ENCODE data around the gene PLCB1. TPM values are rescaled to one million over a fixed set of nuclear protein-coding genes. Genes with fewer than 3 reads are reported as not detected.

The PLCB1 gene
- total RNA-seq, 2 experiments from 2014 or later, result 2.2 to 2.8 TPM

GRCh38 chr20:8352486-8352885 lies 220.4 kb downstream of the PLCB1 start:
- Mint-ChIP-seq H3K4me3 (no peak overlapping the region), H3K27me3 (no peaks in the 10 kb centered on the region), H3K4me1 (no peaks in the 10 kb centered on the region), H3K27ac (no peak overlapping the region), H3K9me3 (no peaks in the 10 kb centered on the region), H3K36me3 (no peaks in the 10 kb centered on the region)
- no peak for DNase-seq

DNA sequence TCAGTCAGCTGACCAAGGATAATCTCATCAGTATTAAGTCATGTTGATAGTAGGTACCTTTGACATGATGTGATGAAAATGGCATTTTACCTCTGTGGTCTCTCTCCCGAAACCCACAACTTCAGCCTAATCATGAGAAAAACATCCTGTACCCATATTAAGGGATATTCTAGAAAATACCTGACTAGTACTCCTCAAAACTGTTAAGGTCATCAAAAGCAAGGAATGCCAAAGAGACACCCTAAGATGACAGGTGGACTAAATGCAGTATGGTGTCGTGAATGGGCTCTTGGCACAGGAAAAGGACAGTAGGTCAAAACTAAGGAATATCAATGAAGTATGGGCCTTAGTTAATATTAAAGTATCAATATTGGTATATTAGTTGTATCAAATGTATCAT lies 221.4 kb downstream of the PLCB1 start:
- H3K4me3 Mint-ChIP-seq, result no peak overlapping the region
- no peaks in the 10 kb centered on the region for H3K9me3 Mint-ChIP-seq
- no peaks in the 10 kb centered on the region for H3K4me1 Mint-ChIP-seq
- DNase-seq, result no peak
- H3K27ac Mint-ChIP-seq, result no peak overlapping the region
- H3K36me3 Mint-ChIP-seq, result no peaks in the 10 kb centered on the region
- no peaks in the 10 kb centered on the region for H3K27me3 Mint-ChIP-seq

DNA sequence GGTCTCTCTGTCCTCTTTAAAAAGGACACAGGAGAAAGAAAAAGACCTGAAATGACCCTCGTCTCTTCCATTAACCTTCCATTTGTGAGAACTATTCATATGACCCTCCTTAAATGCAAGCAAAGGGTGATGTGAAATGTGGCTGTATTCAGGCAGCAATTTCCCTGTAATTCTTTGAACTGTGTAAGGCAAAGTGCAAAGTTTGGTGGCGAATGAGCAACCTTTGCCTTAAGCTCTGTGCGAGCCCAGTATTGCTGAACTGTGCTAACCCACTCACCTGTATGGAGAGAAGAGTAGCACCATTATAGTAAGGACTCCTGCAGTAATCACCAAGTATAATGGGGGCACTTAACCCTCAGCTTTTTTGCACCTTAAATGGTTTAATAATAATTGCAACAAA lies 223.4 kb downstream of the PLCB1 start:
- DNase-seq, result no peak
- no peak overlapping the region for H3K4me3 Mint-ChIP-seq
- H3K27ac Mint-ChIP-seq, result no peak overlapping the region
- H3K4me1 Mint-ChIP-seq, result no peaks in the 10 kb centered on the region
- H3K27me3 Mint-ChIP-seq, result peaks cover 1% of the 10 kb centered on the region
- H3K36me3 Mint-ChIP-seq, result no peaks in the 10 kb centered on the region
- H3K9me3 Mint-ChIP-seq, result no peaks in the 10 kb centered on the region

GRCh38 chr20:8356806-8357205 lies 224.7 kb downstream of the PLCB1 start:
- Mint-ChIP-seq H3K36me3 (no peaks in the 10 kb centered on the region), H3K4me3 (no peak overlapping the region), H3K9me3 (no peaks in the 10 kb centered on the region), H3K27me3 (peaks cover 4% of the 10 kb centered on the region), H3K4me1 (peaks cover 7% of the 10 kb centered on the region), H3K27ac (no peak overlapping the region)
- no peak for DNase-seq

DNA sequence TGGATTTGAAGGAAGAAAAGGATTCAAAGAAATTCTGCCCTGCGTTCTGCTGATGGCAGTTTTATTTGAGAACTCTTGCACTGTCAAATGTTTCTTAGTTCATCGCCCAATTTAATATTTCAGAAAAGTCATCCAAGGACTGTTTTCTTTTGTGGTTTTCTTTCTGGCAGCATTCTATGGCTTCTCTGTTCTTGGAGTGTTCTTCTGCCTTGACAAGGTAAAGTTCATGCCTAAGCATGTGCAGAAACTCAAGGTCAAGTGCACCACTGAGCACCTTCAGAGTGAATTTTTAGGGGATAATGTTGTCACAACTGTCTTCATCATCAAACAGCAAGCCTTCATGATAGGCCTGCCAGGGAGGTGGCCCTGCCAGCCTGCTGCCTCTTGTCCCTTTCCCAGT lies 225.6 kb downstream of the PLCB1 start:
- H3K4me1 Mint-ChIP-seq, result peaks cover 8% of the 10 kb centered on the region
- H3K9me3 Mint-ChIP-seq, result no peaks in the 10 kb centered on the region
- H3K27me3 Mint-ChIP-seq, result peaks cover 4% of the 10 kb centered on the region

DNA sequence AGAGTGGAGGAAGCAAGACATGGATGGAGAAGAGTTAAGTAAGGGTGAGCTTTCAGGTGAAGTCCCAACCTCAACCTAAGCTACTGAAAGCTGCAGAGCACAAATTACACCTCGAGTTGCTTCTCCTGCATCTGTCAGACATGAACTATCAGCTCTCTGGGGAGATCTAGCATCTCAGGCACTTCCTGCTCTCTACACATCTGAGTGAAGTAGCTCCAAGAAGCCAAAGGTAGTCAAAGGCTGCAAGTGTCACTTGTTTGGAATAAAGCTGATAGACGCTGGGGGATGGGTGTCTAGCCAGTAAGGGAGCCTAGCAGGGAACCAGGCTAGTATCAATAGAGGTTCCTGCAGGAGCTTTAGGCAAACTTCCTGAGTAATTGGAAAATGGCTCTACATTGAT lies 228.0 kb downstream of the PLCB1 start:
- H3K27me3 Mint-ChIP-seq, result peaks cover 4% of the 10 kb centered on the region
- H3K27ac Mint-ChIP-seq, result no peak overlapping the region
- DNase-seq, result no peak
- H3K4me3 Mint-ChIP-seq, result no peak overlapping the region
- H3K4me1 Mint-ChIP-seq, result peaks cover 8% of the 10 kb centered on the region
- no peaks in the 10 kb centered on the region for H3K9me3 Mint-ChIP-seq
- H3K36me3 Mint-ChIP-seq, result no peaks in the 10 kb centered on the region

More for the DNA sequence above, 225.6 kb downstream of the PLCB1 start:
- no peak overlapping the region for H3K27ac Mint-ChIP-seq
- H3K4me3 Mint-ChIP-seq, result no peak overlapping the region
- no peak for DNase-seq
- H3K36me3 Mint-ChIP-seq, result no peaks in the 10 kb centered on the region

DNA sequence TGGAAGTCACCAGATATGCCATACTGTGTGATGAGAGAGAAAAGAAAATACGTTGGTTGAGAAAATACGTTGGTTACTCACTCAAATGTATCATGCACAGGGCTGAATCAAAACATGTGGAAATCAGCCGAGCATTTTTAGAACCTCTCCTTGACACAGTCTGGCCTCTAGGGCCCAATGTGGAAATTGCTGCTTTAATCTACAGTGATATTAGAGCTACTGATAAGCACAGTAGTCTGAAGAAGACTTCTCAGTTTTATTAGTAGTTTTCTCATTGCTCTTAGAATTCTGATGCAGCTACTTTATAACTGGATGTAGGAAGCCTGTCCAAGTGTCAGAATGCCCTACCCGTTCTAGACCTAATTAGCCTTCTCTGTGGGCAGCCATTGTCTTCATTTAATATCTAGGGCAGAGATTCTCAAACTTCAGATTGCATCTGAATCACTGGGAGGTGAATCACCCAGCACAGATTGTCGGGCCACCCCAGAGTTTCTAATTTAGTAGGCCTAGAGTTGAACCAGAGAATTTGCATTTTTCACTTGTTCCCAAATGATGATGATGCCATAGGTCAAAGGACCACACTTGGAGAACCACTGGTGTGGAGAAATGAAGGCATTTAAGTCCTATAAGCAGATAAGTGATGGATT lies 229.1 kb downstream of the PLCB1 start:
- no peaks in the 10 kb centered on the region for H3K36me3 Mint-ChIP-seq
- H3K4me3 Mint-ChIP-seq, result no peak overlapping the region
- DNase-seq, result no peak
- peaks cover 4% of the 10 kb centered on the region for H3K27me3 Mint-ChIP-seq
- no peaks in the 10 kb centered on the region for H3K9me3 Mint-ChIP-seq
- H3K27ac Mint-ChIP-seq, result no peak overlapping the region
- H3K4me1 Mint-ChIP-seq, result peaks cover 8% of the 10 kb centered on the region

- H3K27ac Mint-ChIP-seq, result no peak overlapping the region
- H3K9me3 Mint-ChIP-seq, result no peaks in the 10 kb centered on the region
- no peak overlapping the region for H3K4me3 Mint-ChIP-seq
- peaks cover 4% of the 10 kb centered on the region for H3K27me3 Mint-ChIP-seq
- no peak for DNase-seq
- H3K4me1 Mint-ChIP-seq, result peaks cover 8% of the 10 kb centered on the region
- H3K36me3 Mint-ChIP-seq, result no peaks in the 10 kb centered on the region
Observed at GRCh38 chr20:8361779-8362178, 229.7 kb downstream of the PLCB1 start.

- H3K36me3 Mint-ChIP-seq, result no peaks in the 10 kb centered on the region
Observed at GRCh38 chr20:8362457-8362856, 230.4 kb downstream of the PLCB1 start.

DNA sequence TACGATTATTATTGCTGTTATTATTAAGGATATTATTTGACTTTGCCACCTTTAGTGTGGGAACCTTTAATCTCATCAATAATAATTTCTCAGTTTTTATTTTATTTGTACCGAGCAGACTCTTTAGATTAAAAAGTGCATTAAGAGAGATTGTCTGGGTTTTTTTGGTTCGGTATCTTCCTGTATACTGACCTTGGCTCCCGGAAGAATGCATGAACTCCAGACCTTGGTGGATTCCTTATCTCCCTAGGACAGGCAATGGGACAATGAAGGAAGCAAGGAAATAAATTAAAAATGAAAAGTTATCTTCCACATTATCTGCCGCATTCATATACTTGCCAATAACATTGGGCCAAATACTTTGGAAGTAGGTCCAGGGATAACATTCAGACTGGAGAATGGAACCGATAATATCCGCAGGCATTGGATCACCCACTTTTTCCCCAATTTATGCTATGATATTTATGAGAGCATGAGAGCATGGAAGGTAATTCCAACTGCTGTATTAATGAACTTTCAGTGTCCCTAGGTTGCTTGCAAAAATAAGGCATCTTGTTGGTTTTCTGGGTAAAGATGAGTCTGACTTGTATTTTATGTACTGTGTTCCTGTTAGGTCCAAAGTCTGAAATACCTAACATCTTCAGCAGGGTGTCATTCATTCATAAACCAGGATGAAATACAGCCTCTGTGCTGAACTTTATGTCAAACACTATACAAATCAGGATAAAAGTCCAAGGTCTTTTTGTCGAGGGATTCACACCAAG lies 232.1 kb downstream of the PLCB1 start:
- H3K27me3 Mint-ChIP-seq, result peaks cover 4% of the 10 kb centered on the region
- no peaks in the 10 kb centered on the region for H3K36me3 Mint-ChIP-seq
- H3K4me1 Mint-ChIP-seq, result peaks cover 13% of the 10 kb centered on the region
- no peak overlapping the region for H3K27ac Mint-ChIP-seq
- no peaks in the 10 kb centered on the region for H3K9me3 Mint-ChIP-seq
- no peak for DNase-seq
- no peak overlapping the region for H3K4me3 Mint-ChIP-seq

More at GRCh38 chr20:8362457-8362856, 230.4 kb downstream of the PLCB1 start:
- Mint-ChIP-seq H3K9me3 (no peaks in the 10 kb centered on the region), H3K4me3 (no peak overlapping the region), H3K4me1 (peaks cover 8% of the 10 kb centered on the region), H3K27ac (no peak overlapping the region), H3K27me3 (peaks cover 4% of the 10 kb centered on the region)
- DNase-seq, result no peak

- Mint-ChIP-seq H3K27ac (no peak overlapping the region), H3K36me3 (no peaks in the 10 kb centered on the region), H3K9me3 (no peaks in the 10 kb centered on the region), H3K4me3 (no peak overlapping the region), H3K4me1 (peaks cover 13% of the 10 kb centered on the region), H3K27me3 (peaks cover 4% of the 10 kb centered on the region)
- no peak for DNase-seq
Observed at GRCh38 chr20:8364734-8365078, 232.6 kb downstream of the PLCB1 start.

- Mint-ChIP-seq H3K4me1 (peaks cover 13% of the 10 kb centered on the region), H3K27ac (no peak overlapping the region), H3K36me3 (no peaks in the 10 kb centered on the region), H3K27me3 (peaks cover 1% of the 10 kb centered on the region), H3K9me3 (no peaks in the 10 kb centered on the region), H3K4me3 (no peak overlapping the region)
- no peak for DNase-seq
Observed at GRCh38 chr20:8365634-8366033, 233.6 kb downstream of the PLCB1 start.

DNA sequence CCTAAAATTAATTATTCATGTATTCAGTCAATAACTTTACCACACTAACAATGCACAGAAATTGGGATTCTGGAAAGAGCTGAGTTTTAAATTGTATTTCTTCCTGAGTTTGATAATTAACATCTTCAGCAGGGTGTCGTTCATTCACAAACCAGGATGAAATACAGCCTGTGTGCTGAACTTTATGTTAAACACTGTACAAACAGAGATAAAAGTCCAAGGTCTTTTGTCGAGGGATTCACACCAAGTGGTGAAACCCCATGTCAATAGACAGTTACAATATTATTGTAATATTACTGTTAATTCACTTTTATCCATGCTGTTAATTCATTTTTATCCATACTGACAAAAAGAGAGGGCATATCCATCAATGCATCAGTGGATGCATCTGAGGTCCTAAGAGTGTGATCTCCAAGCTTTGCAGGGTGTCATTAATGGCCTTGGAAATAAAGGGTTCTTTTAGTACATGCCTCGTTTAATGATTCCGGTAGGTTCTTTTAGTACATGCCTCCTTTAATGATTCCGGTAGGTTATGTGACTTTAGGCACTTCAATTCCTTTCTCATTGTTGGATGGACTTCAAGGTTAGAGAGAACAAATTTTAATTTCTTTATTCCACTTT lies 234.3 kb downstream of the PLCB1 start:
- Mint-ChIP-seq H3K27ac (no peak overlapping the region), H3K9me3 (no peaks in the 10 kb centered on the region), H3K36me3 (no peaks in the 10 kb centered on the region), H3K27me3 (no peaks in the 10 kb centered on the region), H3K4me1 (peaks cover 10% of the 10 kb centered on the region), H3K4me3 (no peak overlapping the region)
- DNase-seq, result no peak

DNA sequence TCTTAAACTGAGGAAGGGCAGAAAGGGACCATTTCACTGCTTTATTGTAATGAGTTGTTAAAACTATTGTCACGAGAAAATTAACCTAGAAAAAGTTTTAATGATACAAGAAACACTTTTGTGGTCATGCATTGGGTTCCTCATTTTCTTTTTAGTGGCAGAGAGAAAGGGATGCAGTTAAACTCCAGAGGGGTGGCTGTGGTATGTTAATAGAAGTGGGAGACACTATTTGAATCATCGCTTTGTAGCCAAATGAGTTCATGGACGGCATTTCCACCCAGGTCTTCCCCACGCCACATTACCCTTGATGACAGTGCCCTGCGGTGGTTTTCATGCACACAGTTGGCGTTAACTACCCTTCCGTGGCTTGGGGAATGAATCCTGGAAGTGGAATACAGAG lies 235.6 kb downstream of the PLCB1 start:
- Mint-ChIP-seq H3K27me3 (no peaks in the 10 kb centered on the region), H3K9me3 (no peaks in the 10 kb centered on the region), H3K27ac (no peak overlapping the region), H3K36me3 (no peaks in the 10 kb centered on the region), H3K4me3 (no peak overlapping the region), H3K4me1 (peaks cover 5% of the 10 kb centered on the region)
- DNase-seq, result no peak

- no peak overlapping the region for H3K4me3 Mint-ChIP-seq
- no peak overlapping the region for H3K27ac Mint-ChIP-seq
- H3K27me3 Mint-ChIP-seq, result no peaks in the 10 kb centered on the region
- no peaks in the 10 kb centered on the region for H3K9me3 Mint-ChIP-seq
- peaks cover 5% of the 10 kb centered on the region for H3K4me1 Mint-ChIP-seq
- no peak for DNase-seq
- no peaks in the 10 kb centered on the region for H3K36me3 Mint-ChIP-seq
Observed at GRCh38 chr20:8368670-8369069, 236.6 kb downstream of the PLCB1 start.

DNA sequence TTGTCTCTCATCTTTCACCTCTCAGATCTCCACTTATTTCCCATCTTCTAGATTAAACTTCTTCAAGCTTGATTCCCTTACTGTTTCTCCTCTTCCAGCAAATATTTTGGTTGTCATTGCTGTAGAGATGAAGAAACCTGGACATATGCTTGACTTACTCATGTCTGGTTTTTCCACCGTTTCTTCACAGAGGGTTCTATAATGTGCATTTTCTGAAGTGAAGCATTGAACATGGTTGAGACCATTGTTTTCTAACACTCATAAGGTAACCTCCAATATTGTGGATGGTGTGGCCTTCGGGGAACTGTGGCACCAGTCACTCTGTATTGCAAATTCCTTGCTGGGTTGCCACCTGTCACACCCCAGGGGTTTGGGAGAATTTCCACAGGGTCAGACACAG lies 237.2 kb downstream of the PLCB1 start:
- Mint-ChIP-seq H3K27me3 (no peaks in the 10 kb centered on the region), H3K36me3 (no peaks in the 10 kb centered on the region), H3K4me1 (peaks cover 5% of the 10 kb centered on the region), H3K27ac (no peak overlapping the region), H3K4me3 (no peak overlapping the region), H3K9me3 (no peaks in the 10 kb centered on the region)
- DNase-seq, result no peak
